Stimulated activated CD4-positive, alpha-beta T cell treated with anti-CD3 and anti-CD28 coated beads, Interleukin-12 subunit alpha, Interleukin-12 subunit beta, amount 100 ng/mL, for 48 hours (primary cell): ENCODE data around the gene FOXA2.

Experiments
- DNase-seq, 3 donors: peaks; one replicate each; pipeline ENCODE4 v3.0.0-alpha.2; 2020; ENCODE audit warnings: low read depth in 2 of 3, low spot score in 1 of 3

The FOXA2 gene

DNA sequence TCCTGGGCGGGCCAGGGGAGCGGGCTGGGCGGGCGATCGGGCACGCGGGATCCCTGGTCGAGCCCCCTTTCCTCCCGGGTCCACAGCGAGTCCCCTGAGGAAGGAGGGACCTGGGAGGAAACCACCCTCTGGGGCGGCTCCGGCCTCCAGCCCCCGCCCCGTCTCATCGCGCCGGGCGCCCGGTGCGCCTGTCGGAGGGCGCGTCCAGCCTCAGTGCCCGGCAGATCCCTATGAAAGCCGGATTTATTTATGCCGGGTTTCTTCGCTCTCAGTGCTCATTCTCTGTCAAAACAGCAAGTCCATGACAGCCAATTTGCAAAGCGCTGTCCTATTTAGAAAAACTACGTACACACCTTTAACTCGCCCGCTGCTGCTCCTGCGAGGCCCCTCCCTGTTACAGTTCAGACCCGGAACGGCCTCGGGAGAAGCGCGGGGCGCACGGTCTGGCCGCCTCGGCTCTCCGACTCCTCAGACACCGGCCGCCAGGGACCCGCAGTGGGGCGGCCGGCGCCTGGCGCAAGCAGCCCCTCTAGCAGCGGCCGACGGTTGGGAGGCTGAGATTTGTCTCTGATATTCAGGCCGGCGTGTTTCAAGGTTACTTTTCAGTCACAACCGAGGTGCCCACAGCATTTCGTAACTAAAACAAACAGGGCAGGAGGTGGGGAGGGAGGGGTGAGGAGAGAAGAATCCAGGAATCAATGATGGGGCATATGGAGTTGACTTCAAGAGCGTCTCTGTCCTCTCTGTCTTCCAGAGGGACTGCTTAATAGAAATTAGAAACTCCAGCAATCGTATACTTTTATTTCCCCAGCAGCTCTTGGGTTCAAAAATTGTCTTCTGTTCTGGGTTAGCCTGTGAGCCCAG is 782 bp upstream of the FOXA2 start:
- no peak for DNase-seq

DNA sequence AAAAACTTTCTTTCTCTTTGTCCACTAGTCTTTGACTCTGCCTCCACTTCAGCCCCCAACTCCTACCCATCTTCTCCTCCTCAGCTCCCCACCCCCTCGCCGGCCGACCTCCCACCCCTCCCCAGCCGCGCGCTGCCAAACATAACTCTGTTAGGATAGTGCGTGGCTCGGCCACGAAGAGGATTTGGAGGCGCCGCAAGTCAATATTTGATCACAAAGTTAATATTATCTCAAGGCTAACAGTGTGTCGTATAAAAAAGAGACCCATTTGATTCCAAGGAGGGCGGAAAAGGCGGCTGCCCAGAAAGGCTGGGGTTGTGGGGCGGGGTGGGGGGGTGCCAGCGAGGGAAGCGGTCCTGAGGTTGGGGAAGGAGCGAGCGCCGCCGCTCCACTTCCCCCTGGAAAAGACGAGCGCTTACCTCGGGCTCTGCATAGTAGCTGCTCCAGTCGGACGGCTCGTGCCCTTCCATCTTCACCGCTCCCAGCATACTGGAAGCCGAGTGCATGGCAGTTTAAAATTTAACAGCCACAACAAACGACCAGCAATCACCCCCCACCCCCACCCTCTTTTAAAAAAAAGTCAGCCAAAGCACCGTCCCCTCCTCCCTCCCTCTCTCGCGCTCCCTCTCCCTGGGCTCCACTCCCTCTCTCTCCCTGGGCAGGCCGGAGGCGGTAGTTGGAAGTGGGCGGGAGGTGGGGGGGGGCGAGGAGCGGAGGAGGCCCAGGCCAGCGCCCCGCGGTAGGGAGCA is 425 bp downstream of the FOXA2 start:
- DNase-seq: no peak

DNA sequence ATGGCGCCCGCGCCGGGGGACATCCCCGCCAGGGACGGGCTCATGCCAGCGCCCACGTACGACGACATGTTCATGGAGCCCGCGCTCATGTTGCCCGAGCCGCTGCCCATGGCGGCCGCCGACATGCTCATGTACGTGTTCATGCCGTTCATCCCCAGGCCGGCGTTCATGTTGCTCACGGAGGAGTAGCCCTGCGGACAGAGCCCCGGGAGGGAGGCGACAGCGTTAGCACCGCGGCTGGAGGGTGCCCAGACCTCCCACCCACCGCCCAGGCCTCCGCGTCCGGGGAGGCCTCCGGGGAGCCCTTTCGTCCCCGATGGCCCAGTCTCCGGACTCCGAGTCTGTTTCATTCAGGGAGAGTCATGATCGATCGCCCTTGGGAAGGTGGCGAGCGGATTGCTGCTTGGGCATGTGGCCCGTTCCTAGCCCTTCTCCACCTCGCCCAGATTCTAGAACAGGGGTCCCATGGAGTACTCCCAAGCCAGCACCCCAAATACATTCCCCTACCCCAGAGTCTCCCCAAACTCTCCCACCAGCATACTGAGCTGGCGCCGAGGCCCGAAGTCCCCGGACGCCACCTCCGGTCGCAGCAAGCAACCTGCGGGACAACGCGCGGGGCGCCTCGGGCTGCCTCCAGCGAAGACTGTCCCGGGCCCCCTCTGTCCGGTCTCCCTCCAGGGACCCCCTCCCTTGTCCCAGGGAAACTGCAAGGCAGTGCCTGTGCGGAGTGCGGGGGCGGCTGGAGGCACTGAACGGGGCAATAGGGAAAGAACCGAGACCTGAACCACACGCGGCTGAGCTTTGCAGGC is 1.2 kb downstream of the FOXA2 start:
- no peak for DNase-seq

DNA sequence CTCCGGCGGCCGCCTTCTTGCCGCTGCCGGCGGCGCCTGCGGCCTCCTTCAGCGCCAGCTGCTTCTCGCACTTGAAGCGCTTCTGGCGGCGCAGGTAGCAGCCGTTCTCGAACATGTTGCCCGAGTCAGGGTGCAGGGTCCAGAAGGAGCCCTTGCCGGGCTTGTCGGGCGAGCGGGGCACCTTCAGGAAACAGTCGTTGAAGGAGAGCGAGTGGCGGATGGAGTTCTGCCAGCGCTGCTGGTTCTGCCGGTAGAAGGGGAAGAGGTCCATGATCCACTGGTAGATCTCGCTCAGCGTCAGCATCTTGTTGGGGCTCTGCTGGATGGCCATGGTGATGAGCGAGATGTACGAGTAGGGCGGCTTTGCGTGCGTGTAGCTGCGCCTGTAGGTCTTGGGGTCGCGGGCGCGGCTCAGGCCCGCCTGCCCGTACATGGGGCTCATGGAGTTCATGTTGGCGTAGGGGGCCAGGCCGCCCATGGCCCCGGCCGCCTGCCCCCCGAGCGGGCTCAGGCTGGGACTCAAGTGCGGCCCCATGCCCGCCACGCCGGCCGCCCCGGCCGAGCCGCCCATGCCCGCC is 1.9 kb downstream of the FOXA2 start:
- DNase-seq: no peak

DNA sequence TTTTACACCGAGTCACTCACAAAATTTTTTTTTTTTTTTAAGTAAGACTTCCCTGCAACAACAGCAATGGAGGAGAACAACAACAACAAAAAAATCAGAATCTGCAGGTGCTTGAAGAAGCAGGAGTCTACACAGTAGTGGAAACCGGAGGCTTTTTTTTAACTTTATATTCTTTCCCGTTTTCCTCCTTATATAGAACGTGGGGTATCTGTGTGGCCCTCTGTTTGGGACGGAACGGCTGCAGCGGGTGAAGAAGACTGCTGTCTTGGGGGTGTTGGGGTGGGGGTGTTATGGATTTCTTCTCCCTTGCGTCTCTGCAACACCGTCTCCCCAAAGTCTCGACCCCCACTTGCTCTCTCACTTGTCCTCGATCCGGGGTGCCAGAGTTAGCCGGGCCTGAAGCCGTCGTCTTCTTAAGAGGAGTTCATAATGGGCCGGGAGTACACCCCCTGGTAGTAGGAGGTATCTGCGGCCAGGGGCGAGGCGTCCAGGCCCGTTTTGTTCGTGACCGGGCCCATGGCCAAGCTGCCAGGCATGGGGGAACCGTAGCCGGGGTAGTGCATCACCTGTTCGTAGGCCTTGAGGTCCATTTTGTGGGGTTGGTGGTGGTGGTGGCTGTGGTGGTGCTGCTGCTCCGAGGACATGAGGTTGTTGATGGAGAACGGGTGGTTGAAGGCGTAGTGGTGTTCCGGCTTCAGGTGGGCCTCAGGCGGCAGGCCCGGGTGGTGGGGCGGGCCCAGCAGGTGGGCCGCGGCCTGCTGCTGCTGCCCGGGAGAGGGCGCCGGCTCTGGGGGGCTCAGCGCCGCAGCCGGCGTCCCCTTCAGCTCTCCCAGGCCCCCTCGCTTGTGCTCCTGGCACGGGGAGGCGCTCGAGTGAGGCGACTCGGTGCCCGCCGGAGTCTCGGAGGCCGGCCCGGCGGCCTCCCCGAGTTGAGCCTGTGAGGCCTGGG is 2.7 kb downstream of the FOXA2 start:
- DNase-seq: no peak

DNA sequence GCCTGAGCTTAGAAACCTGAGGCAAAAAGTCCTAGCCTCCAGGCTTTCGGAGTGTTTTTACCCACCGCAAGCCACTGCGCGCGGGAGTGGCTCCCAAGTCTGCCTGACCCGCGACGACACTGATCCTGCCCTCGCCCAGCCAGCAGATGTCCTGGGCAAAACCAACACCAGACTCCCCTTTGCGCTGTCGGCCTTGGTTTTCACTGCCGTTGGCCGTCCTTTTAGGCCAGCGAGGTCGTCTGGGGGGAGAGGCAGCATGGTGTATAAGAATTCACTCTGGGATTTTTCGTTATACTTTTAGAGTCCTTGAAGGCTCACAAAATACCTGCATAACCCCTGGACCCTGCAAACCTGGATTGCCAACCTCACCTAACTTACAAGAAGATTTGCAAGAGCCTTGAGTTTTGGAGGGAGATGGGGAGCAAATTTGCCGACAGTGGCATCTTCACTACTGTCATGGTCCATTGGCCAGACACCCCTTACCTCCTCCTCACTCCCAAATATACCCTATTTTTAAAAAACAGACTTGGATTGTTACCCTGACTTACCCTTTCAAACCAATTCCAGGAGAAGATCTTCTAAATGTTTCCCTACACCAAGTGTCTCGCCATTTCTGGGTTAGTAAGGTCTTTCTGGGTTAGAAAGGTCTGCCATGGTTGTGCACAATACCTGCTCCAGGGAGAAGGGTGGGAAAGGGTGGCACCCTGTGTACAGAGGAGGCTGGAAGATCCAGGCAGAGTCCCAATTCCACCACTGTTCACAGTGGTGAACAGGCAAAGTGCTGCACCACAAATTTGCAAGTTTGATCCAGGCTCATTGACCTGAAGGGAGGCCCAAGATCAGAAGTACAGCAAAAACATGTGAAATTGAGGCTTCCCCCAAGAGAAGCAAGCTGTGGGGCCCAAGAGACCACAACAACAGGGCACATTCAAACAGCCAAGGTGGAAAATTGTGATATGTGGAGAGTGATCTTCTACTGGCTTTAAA is 4.4 kb downstream of the FOXA2 start:
- DNase-seq: no peak

DNA sequence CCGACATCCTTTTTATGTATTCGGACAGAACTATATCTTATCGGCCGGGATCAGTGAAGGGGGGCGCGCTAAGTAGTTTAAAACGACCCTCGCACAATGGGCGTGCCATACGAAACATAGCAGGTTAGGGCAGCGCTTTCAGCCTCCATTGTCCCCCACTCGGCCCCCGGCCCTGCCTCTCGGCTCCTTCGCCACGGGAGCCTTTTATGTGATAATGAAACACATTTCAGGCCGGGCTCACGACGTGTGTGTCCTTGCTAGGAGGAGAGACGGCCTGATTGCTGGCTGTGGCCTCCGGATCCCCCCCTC is 5.3 kb downstream of the FOXA2 start:
- no peak for DNase-seq

DNA sequence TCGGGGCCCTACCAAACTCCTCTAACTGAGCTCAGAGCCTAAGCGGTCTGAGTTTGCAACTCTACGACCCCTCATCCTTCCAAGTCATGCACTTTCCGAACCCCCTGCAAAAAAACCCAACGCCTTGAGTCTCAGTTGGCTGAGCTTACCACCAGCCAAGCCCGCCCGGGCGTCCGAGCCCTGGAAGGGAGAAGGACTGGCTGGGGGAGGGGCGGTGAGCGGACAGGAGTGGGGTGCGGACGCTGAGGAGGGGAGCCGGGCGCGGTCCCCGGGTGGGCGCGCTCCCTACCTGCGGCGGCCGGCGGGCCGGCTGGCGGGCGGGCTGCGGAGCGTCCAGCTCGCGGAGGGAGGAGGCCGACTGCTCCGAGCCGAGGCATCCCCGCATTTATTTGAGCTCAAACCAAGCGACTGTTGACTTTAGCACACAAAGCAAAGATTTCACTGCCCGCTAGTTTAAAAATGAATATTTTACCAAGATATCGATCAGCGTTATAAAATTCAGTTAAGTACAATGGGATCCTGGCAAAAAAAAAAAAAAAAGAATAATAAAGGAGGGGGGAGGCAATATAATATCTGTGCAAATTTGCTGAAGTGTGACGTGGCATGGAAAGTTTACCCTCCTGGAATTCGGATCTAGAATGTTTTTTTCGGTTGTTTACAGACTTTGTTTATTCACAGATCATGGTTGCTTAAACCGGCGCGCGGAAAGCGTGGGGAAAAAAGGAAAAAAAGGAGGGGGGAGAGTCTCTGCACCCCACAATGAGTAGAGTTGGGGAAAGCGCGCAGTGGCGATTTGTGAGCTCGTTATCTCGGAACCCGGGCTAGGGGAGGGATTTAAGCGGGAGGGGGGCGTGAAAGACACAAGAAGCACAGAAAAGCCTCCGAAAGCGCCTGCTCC is 5.9 kb downstream of the FOXA2 start:
- no peak for DNase-seq

DNA sequence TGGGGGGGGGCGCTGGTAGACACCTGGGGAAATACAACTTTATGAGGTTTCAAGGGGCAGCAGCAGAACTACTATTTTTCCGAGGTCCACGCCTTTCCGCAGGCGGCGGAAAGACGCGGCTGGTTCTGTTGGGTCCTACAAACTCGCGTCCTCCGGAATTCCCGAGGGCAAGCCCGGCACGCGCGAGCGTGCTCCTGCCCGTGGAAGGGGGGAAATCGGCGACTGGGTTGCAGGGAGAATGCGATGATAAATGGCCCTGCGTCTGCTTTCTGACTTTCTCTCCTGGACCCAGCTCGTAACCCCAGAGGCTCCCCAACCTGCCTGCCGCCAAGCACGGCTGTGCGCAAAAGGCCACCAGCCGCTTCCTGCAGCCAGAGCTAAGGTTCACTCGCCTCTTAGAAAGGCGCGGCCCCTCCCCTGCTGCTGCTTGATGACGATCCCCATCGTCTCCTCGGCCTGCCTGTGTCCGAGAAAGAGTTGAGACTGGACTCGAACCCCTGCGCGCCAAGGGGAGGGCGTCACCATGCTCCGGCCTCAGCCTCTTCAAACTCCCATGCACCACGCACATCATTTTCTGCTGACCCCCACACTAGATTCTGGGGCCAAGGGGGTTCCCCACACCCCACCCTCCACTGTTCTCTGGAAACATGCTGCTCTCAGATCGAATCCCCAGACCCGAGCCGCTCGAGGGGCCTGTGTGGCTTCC is 6.7 kb downstream of the FOXA2 start:
- DNase-seq: no peak

DNA sequence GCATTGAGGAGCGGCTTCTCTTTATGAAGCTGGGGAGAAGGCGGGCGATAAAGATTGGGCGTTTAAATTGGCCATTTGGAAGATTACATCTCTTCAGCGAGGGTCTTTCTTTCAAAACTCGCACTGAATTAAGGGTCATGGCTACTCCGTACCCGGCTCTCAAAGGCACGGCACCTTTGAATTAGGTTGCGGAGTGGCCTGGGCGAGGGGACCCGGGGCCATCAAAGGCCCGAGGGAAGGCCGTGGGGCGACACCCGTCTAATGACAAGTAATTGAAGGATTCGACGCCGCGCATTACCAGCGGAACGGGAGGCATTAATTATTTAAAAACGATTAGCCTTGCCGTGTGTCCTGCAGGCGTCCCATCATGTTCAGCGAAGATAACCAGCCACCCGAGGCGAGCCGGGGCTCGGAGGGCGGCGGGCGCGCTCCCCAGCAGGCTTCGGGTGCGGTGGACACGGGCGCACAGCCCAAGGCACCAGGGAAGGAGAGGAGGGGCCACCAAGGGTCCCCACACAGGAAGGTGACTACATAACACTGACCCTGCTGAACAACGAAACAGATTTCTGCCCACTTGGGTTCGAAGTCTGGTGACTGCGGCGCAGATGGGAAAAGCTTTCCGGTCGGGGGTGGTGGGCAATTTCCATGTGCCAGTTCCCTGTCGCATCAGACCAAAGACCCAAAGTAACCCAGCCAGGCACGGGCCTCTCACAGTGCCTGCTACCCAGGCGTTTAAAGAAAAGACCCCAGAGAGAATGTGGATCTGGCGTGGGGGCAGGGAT is 7.4 kb downstream of the FOXA2 start:
- DNase-seq: no peak

DNA sequence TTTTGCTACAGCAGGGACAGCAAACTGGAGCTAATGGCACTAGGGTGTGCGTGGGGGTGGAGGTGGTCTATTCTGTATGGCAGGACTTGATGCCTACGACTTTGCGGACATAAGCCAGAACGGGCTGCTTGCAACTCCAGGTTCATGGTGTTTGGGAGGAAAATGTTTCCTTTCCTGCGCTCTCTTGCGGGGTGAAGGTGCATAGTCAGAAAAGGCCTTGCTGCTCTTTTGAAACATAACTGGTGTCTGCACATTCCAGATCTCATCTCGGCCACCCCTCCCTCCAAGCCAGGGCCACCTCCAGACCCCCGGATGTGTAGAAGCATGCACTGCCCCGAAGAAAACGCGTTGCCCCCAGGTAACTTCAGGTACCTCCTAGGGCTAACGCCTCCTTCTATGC is 8.1 kb downstream of the FOXA2 start:
- DNase-seq: no peak

DNA sequence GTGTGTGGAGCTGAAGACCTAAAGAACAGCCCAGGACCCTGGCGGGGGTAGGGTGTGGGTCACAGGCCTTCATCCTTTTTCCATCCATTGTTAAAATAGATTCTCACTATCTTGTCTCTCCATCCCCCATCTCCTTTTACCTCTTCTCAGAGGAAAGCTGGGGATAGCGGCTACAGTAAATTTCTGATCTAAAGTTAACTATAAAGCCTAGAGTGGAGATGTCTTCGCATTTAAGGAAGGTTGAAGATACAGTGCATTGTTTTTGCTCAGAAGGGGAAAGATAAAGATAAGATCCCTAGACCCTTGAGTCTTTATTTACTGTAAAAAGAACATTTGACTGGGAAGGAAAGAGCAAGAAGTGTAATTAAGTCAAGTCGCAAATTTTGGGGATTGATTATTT is 8.6 kb downstream of the FOXA2 start:
- no peak for DNase-seq

DNA sequence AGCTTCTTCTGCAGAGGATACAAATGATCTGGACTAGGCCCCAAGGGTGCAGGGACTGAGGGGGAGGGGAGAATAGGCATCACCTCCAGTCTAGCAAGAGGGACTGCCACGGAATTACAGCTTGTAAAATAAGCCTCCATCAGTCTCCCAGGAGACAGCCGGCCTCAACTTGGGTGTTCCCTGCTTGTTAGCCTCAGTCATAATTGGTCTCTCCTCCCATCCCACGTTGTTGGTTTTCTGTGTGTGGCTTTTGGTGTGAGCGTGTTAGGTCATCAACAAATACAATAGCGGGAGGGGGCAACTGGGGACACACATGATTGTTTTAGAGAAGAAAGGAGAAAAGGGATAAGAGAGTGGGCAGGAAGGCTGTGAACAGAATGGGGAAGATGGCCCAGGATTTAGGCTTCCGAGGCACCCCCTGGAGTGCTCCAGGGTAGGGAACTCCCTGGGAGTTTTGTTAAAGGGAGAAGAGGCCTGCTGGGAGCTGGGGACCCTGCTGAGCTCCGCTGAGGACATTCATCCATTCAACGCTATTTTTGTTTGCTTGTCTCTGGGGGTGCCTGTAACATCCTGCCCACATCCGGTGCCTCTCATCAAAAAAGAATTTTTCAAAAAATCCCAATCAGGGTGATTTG is 9.2 kb downstream of the FOXA2 start:
- DNase-seq: no peak

DNA sequence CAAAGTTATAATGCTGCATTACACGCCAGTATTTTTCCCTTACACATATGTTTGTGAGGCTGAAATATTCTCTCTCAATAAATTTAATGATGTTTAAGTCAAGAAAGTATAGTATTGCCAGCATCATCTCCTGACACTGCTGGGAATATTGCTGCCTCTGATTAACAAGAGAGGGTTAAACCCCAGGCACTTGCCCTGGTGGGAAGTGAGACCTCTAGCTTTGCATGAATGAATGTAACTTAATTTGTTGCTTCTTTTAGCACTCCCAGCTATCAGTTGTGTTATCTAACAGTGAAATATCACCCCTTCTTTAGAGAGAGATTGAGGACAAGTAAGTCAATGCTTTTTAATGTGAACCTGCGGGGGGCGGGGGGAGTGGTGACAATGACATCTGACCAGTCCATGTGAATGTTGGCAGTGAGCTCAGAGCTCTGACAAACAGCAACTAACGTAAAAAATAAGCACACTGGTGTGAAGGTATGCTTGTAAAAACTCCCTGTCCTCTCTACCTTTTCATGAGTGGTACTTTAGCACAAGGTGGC is 9.8 kb downstream of the FOXA2 start:
- DNase-seq: no peak

DNA sequence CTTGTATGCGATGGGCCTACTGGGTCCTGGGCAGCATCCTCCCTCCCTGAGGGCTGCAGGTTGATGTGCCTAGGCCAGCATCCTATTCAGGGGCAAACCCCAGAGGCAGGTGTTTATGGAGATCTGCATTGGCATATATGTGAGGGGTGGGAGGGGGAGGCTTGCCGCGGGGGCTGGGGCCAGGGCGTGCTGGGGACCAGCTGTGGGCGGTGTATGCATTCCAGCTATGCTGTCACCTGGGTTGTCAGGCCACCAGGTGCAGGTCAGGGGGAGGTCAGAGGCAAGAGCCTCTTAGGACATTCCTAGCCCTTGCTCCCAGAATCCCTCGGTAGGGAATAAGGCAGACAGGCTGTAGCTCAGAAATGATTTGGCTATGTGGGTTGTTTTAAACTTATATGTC is 11.9 kb downstream of the FOXA2 start:
- DNase-seq: no peak

DNA sequence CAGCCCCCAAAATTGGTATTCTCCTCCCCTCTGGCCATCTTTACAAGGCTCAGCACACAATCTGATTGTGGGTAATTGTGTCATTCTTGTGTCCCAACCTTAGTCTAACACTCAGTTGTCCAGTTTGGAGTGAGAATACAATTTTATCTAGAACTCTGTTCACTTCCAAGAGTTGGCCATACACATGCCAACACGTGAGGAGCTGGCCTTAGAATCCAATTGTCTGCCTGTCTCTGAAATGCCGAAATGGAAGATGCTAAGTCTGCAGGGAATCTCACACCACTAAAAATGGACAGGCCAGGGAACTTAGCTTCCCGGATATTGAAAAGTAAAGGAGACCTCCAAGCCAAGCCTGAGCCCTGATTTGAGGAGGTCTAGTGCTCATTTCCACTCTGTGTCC is 12.3 kb downstream of the FOXA2 start:
- DNase-seq: no peak
